Measurements from ENCODE around the gene TAAR1.

- TF ChIP-seq CTCF (optimal IDR thresholded peaks at IDR 0.05 in 1 of 3, IDR thresholded peaks at IDR 0.05 in 1 of 3, conservative IDR thresholded peaks at IDR 0.05 in 1 of 3; ENCODE audit: extremely low read depth in 1 of 3, insufficient read depth in 2 of 3, low read length in 3 of 3) (no peak), EZH2 (IDR thresholded peaks at IDR 0.05; ENCODE audit: low read length) (no peak)
These were observed 7.9 kb downstream of the TAAR1 start for GRCh38 chr6:132651062-132651461.
